22Rv1 (cell line): Measurements from ENCODE around the gene TIGD2.

ENCODE experiments used
- CTCF ChIP-seq: fragments of 450-650 bp; IDR thresholded peaks from 2 replicates; pipeline ENCODE4 v1.5.1; 2017; ENCODE audit warnings: mild to moderate bottlenecking
- ZFX ChIP-seq: fragments of 450-650 bp; IDR thresholded peaks from 2 replicates; pipeline ENCODE4 v1.6.1; 2017; ENCODE audit warnings: antibody characterized with exemption, borderline replicate concordance

GRCh38 chr4:89119836-89120235, 8.5 kb downstream of the TIGD2 start:
- no peak for TF ChIP-seq CTCF
- TF ChIP-seq ZFX: no peak
